Heart left ventricle (tissue), 16 donors: ENCODE data around the gene KEL. TPM values are rescaled to one million over a fixed set of nuclear protein-coding genes. Genes with fewer than 3 reads are reported as not detected.

Experiments used
- ATAC-seq, 4 donors: fragments of 200-7000 bp; cut with Tn5 transposase; one replicate each; pipeline ENCODE4 v1.9.1; 2020 to 2022; ENCODE audit warnings: moderate library complexity in 4 of 4, mild to moderate bottlenecking in 3 of 4, moderate number of reproducible peaks in 1 of 4
- DNase-seq, 5 donors: peaks; one replicate each; pipeline ENCODE4 v3.0.0-alpha.2; 2020
- H3K27ac ChIP-seq, 12 donors: fragments of 200-600 bp; sonication (generic) in 4 of 12; one replicate each; pipeline versions ENCODE4 v1.5.0 to v1.8.0; 2016 to 2022; ENCODE audit warnings: mild to moderate bottlenecking in 2 of 12
- H3K27me3 ChIP-seq, 9 donors: fragments of 200-600 bp; sonication (generic) in 2 of 9; one replicate each; pipeline versions ENCODE4 v1.5.1 to v1.8.0; 2016 to 2022; ENCODE audit warnings: mild to moderate bottlenecking in 3 of 9
- H3K36me3 ChIP-seq, 9 donors: fragments of 200-600 bp; sonication (generic) in 2 of 9; one replicate each; pipeline versions ENCODE4 v1.5.0 to v1.8.0; 2018 to 2022; ENCODE audit warnings: mild to moderate bottlenecking in 2 of 9
- H3K4me1 ChIP-seq, 12 donors: fragments of 200-600 bp; sonication (generic) in 4 of 12; one replicate each; pipeline versions ENCODE4 v1.5.0 to v1.8.0; 2016 to 2022; ENCODE audit warnings: mild to moderate bottlenecking in 3 of 12
- H3K4me3 ChIP-seq, 12 donors: fragments of 200-600 bp; sonication (generic) in 4 of 12; one replicate each; pipeline versions ENCODE4 v1.5.0 to v1.8.0; 2017 to 2022; ENCODE audit warnings: mild to moderate bottlenecking in 9 of 12, moderate library complexity in 4 of 12
- H3K9me3 ChIP-seq, 12 donors: fragments of 200-600 bp; sonication (generic) in 4 of 12; one replicate each; pipeline versions ENCODE4 v1.5.0 to v1.8.0; 2016 to 2022; ENCODE audit warnings: mild to moderate bottlenecking in 1 of 12
- CTCF ChIP-seq, 12 donors: fragments of 200-600 bp; sonication (generic) in 4 of 12; IDR thresholded peaks; one replicate each; pipeline versions ENCODE4 v1.5.0 to v1.8.0; 2018 to 2022; ENCODE audit warnings: antibody characterized with exemption in 12 of 12, mild to moderate bottlenecking in 5 of 12
- POLR2A ChIP-seq, 2 donors: fragments of 450-650 bp; IDR thresholded peaks; one replicate each; pipeline ENCODE4 v1.6.1; 2017; ENCODE audit warnings: antibody characterized with exemption in 2 of 2, mild to moderate bottlenecking in 2 of 2, moderate library complexity in 2 of 2
- WGBS, 4 donors: extraction: QIAGEN DNeasy Blood & Tissue Kit in 2 of 4; methylation state at CpG; one replicate each; pipeline versions ENCODE4 v1.1.5 to v1.1.7; 2013 to 2018; 5-methylcytosine and 5-hydroxymethylcytosine counted together
- intact Hi-C, 10 donors: fragments of 100-400 bp; cut with DNase I; formaldehyde crosslinking; loops; one replicate each; pipeline versions ENCODE4 v1.11.1 to v1.14.2; 2022
- polyA plus RNA-seq, 2 donors: library from polyadenylated mRNA; stranded (reverse); fragments of 200-250 nt; gene quantifications; one replicate each; pipeline ENCODE4 v1.2.3, GENCODE V29; 2013
- total RNA-seq, 9 donors: library from RNA; depleted of rRNA in 2 of 9; stranded (reverse); fragments of >200 nt in 2 of 9; fragmentation: NEBNext Ultra II Directional in 3 of 9; extraction: Animal tissue kit (Norgen Biotek cat#: 25700) in 3 of 9; gene quantifications; one replicate each; pipeline versions ENCODE4 v1.1.0 to v1.2.4, GENCODE V29; 2016 to 2023
- donor health status: ischemic (EF 13 %, LVEDD 7.1; RV severe dilation, severe dysfunction).
- donor health status: healthy with polysubstance abuse.
- donor health status: DM: no; HTN: yes; CAD: no.
- donor health status: DM: no; HTN: no; CAD: no.
- donor health status: ischemic (EF 25% LVEDD 6.9; RV normal size, moderate dysfunction).
- donor health status: ischemic (EF 25% LVEDD 5.7; RV mildly dilated, moderate dysfunction).
- donor health status: healthy.
- donor health status: DM: yes; HTN: yes; CAD: no.
- donor health status: ischemic (EF 35%, LVEDD 5.7; RV mildly dilated, moderate dysfunction).
- donor health status: nonischemic (EF 11% LVEDD 7.7; RV severe dilation, severe dysfunction).
- donor health status: DM: yes; HTN: yes; CAD: no.
- donor health status: PGD.
- donor health status: ischemic (EF 29% LVEDD 5.4; RV normal size, mild dysfunction).
- donor health status: nonischemic (EF 23%, LVEDD 6.1; RV moderate dilation, normal function).

KEL gene
- total and polyA plus RNA-seq, 11 donors, result 0.17 to 1.8 (median 0.56) TPM; not detected in 4

DNA sequence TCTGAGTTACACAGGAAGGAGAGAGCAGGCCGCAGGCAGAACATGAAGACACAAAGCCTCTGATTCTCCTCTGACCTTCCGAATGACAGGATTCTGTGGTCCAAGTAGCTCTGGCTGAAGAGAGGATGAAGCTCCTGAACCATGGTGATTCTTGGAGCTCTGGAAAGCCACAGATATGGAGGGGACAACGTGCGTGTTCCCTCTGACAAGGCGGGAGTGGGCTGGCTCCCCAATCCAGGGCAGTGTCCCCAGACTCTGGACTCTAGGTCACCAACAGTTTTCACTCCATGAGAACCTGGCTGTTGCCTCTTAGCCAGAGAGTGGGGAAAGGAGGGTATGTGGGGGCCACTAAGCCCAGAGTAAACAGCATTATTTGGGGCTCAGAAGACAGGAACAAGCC, 69.2 kb downstream of the KEL start:
- DNase-seq (peak in 1 of 5 donors; percentile 8), ATAC-seq (no peak)
- Histone ChIP-seq H3K27me3 (peaks cover 0 to 25% (median 0%) of the 10 kb centered on the region in 9 donors), H3K9me3 (no peaks in the 10 kb centered on the region), H3K36me3 (no peaks in the 10 kb centered on the region), H3K4me1 (no peaks in the 10 kb centered on the region), H3K27ac (no peak overlapping the region), H3K4me3 (no peak overlapping the region)
- TF ChIP-seq CTCF (IDR thresholded peaks at IDR 0.05) (no peak), POLR2A (IDR thresholded peaks at IDR 0.05) (no peak)
- 82 to 92% (median 86%) methylated on average over 5 of the region's 5 CpGs for WGBS, 4 donors
- intact Hi-C loops, result no loop called here

- TF ChIP-seq POLR2A (IDR thresholded peaks at IDR 0.05) (no peak), CTCF (IDR thresholded peaks at IDR 0.05) (no peak)
- intact Hi-C loops, result no loop called here
- 82 to 86% (median 83%) methylated on average over 10 of the region's 10 CpGs for WGBS, 4 donors
These were observed 70.6 kb downstream of the KEL start for GRCh38 chr7:142891490-142892082.

More at GRCh38 chr7:142891490-142892082, 70.6 kb downstream of the KEL start:
- ATAC-seq, result no peak
- Histone ChIP-seq H3K4me3 (no peak overlapping the region), H3K4me1 (no peaks in the 10 kb centered on the region), H3K9me3 (no peaks in the 10 kb centered on the region), H3K27ac (no peak overlapping the region), H3K36me3 (no peaks in the 10 kb centered on the region), H3K27me3 (peaks cover 0 to 21% (median 0%) of the 10 kb centered on the region in 9 donors)
- no peak for DNase-seq

Other genes starting within 250 kb of the KEL start
- 1 to 10 TPM in 5 of 9 donors, not detected in 4; 2.6 to 4.3 (median 3.2) TPM for gene PRSS1, start 212.9 kb downstream of the KEL start, total RNA-seq
- 1 to 10 TPM in 1 of 2 donors, not detected in 1; 1.3 TPM for gene PRSS1, start 212.9 kb downstream of the KEL start, polyA plus RNA-seq
- 1 to 10 TPM in 5 of 9 donors, not detected in 4; 2.2 to 8.4 (median 6.1) TPM for gene PRSS2, start 191.4 kb downstream of the KEL start, total RNA-seq
- 1 to 10 TPM in 1 of 2 donors, not detected in 1; 1.0 TPM for gene PRSS2, start 191.4 kb downstream of the KEL start, polyA plus RNA-seq
- gene EPHB6, start 107.3 kb downstream of the KEL start, total RNA-seq, result 10 to 100 TPM in 1 of 9 donors, 1 to 10 TPM in 8; 1.5 to 20.3 (median 3.3) TPM
- gene EPHB6, start 107.3 kb downstream of the KEL start, polyA plus RNA-seq, result 1 to 10 TPM; 1.6 to 4.2 TPM
- gene TRPV6, start 76.6 kb downstream of the KEL start, total RNA-seq, result under 1 TPM in 1 of 9 donors, not detected in 8; 0.68 TPM
- gene TRPV6, start 76.6 kb downstream of the KEL start, polyA plus RNA-seq, result not detected
- gene TRPV5, start 28.6 kb downstream of the KEL start, total RNA-seq, result not detected
- gene TRPV5, start 28.6 kb downstream of the KEL start, polyA plus RNA-seq, result not detected
- gene LLCFC1, start 22.9 kb downstream of the KEL start, total RNA-seq, result not detected
- not detected for gene LLCFC1, start 22.9 kb downstream of the KEL start, polyA plus RNA-seq
- under 1 TPM in 1 of 9 donors, not detected in 8; 0.29 TPM for gene OR9A2, start 64.8 kb upstream of the KEL start, total RNA-seq
- not detected for gene OR9A2, start 64.8 kb upstream of the KEL start, polyA plus RNA-seq
- not detected for gene OR6V1, start 90.0 kb upstream of the KEL start, total RNA-seq
- gene OR6V1, start 90.0 kb upstream of the KEL start, polyA plus RNA-seq, result not detected
- not detected for gene PIP, start 169.7 kb upstream of the KEL start, total RNA-seq
- gene PIP, start 169.7 kb upstream of the KEL start, polyA plus RNA-seq, result not detected
- gene TAS2R39, start 221.1 kb upstream of the KEL start, total RNA-seq, result not detected
- gene TAS2R39, start 221.1 kb upstream of the KEL start, polyA plus RNA-seq, result not detected